GM12892 (cell line): ENCODE results near the gene CRKL.

ENCODE experiments used
- POLR2A ChIP-seq: IDR thresholded peaks from 2 replicates; pipeline ENCODE4 v1.6.1; 2011; ENCODE audit warnings: low read depth, low read length, control low read depth
- POLR2AphosphoS5 ChIP-seq: IDR thresholded peaks from 2 replicates; pipeline ENCODE4 v1.6.1; 2011; ENCODE audit warnings: low read depth, low read length, control low read depth

- TF ChIP-seq POLR2A (no peak), POLR2AphosphoS5 (no peak)
These were observed 48.0 kb upstream of the CRKL start for GRCh38 chr22:20869234-20869633.
